Stomach (tissue), 4 donors: ENCODE results near the gene FAM193A.

Source experiments
- POLR2A ChIP-seq, 4 donors: fragments of 450-650 bp; IDR thresholded peaks; one replicate each; pipeline ENCODE4 v1.6.1; 2016; ENCODE audit warnings: antibody characterized with exemption in 4 of 4, control low read depth in 2 of 4, mild to moderate bottlenecking in 1 of 4, moderate library complexity in 1 of 4
- POLR2AphosphoS5 ChIP-seq, 3 donors: sonication (generic); formaldehyde crosslinking; IDR thresholded peaks; one replicate each; pipeline ENCODE4 v1.6.1; 2016; ENCODE audit warnings: antibody characterized with exemption in 3 of 3
- TF ChIP-seq, protein P1 (sequence below), 7 experiments: fragments of 450-650 bp in 4 of 7; fragments of 200-600 bp in 3 of 7; sonication (generic) in 3 of 7; IDR thresholded peaks; one replicate each; pipeline ENCODE4 v1.5.1; 2016 to 2019; ENCODE audit warnings: antibody characterized with exemption in 7 of 7, control low read depth in 2 of 7, mild to moderate bottlenecking in 1 of 7

DNA sequence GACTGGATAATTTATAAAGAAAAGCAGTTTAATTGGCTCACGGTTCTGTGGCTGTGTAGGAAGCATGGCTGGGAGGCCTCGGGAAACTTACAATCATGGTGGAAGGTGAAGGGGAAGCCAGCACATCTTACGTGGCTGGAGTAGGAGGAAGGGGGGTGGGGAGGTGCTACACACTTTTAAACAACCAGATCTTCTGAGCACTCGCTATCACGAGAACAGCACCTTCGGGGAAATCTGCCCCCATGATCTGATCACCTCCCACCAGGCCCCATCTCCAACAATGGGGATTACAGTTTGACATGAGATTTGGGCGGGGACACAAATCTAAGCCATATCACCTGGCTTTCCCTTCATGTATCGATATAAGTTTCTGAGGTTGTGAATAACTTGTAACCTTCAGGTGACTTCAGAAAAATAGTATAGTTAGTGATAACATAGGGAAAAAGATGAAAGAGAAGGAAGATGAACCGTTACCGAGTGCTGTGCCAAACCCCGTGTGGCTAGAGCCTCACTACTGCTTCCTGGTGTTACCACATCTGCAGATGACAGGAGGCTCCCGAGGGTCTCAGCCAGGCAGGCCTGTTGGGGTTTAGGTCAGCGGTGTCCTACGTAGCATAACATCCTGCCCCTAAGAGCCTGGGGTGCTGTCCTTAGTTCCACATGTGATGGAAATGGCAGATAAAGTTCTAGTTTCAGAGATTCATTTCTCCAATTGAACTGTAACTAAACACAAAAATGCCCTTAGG lies 116.1 kb downstream of the FAM193A start:
- TF ChIP-seq, protein P1, sequence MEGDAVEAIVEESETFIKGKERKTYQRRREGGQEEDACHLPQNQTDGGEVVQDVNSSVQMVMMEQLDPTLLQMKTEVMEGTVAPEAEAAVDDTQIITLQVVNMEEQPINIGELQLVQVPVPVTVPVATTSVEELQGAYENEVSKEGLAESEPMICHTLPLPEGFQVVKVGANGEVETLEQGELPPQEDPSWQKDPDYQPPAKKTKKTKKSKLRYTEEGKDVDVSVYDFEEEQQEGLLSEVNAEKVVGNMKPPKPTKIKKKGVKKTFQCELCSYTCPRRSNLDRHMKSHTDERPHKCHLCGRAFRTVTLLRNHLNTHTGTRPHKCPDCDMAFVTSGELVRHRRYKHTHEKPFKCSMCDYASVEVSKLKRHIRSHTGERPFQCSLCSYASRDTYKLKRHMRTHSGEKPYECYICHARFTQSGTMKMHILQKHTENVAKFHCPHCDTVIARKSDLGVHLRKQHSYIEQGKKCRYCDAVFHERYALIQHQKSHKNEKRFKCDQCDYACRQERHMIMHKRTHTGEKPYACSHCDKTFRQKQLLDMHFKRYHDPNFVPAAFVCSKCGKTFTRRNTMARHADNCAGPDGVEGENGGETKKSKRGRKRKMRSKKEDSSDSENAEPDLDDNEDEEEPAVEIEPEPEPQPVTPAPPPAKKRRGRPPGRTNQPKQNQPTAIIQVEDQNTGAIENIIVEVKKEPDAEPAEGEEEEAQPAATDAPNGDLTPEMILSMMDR (IDR thresholded peaks at IDR 0.05), result no peak
- TF ChIP-seq POLR2A (IDR thresholded peaks at IDR 0.05) (no peak), POLR2AphosphoS5 (IDR thresholded peaks at IDR 0.05) (no peak)
